SK-N-SH treated with all-trans-retinoic acid at 6 μM for 48 hours (cell line): Measurements from ENCODE around the gene ELOVL1.

ENCODE experiments used
- ATAC-seq: fragments of 200-7000 bp; cut with Tn5 transposase; 3 replicates; pipeline ENCODE4 v1.9.1; 2020; ENCODE audit warnings: mild to moderate bottlenecking, moderate library complexity
- ARNTL ChIP-seq: fragments of 450-650 bp; formaldehyde crosslinking; IDR thresholded peaks from 2 replicates; pipeline ENCODE4 v1.5.0; 2020; ENCODE audit warnings: low read depth, mild to moderate bottlenecking, moderate library complexity, borderline replicate concordance
- CREB5 ChIP-seq: fragments of 250-450 bp; sonication (Bioruptor Pico); IDR thresholded peaks from 2 replicates; pipeline ENCODE4 v1.5.1; 2020; ENCODE audit warnings: low read depth, mild to moderate bottlenecking, moderate library complexity
- CSDC2 ChIP-seq: fragments of 250-450 bp; sonication (Bioruptor Pico); IDR thresholded peaks from 2 replicates; pipeline ENCODE4 v1.5.0; 2020; ENCODE audit warnings: mild to moderate bottlenecking, moderate library complexity
- CSRNP3 ChIP-seq: fragments of 250-450 bp; sonication (Bioruptor Pico); IDR thresholded peaks from 2 replicates; pipeline ENCODE4 v1.5.1; 2021; ENCODE audit warnings: mild to moderate bottlenecking, moderate library complexity
- ESRRG ChIP-seq: fragments of 250-450 bp; sonication (Bioruptor Pico); IDR thresholded peaks from 2 replicates; pipeline ENCODE4 v1.6.1; 2021; ENCODE audit warnings: mild to moderate bottlenecking
- ISL1 ChIP-seq: fragments of 250-450 bp; sonication (Bioruptor Pico); IDR thresholded peaks from 2 replicates; pipeline ENCODE4 v2.1.2; 2022; ENCODE audit warnings: mild to moderate bottlenecking, moderate library complexity
- OSR1 ChIP-seq: fragments of 250-450 bp; sonication (Bioruptor Pico); IDR thresholded peaks from 2 replicates; pipeline ENCODE4 v1.8.0; 2022; ENCODE audit warnings: moderate library complexity, mild to moderate bottlenecking, inconsistent platforms
- PATZ1 ChIP-seq: fragments of 250-450 bp; sonication (Bioruptor Pico); IDR thresholded peaks from 2 replicates; pipeline ENCODE4 v1.8.0; 2020; ENCODE audit warnings: mild to moderate bottlenecking, moderate library complexity, borderline replicate concordance
- POU6F1 ChIP-seq: fragments of 250-450 bp; sonication (Bioruptor Pico); IDR thresholded peaks from 2 replicates; pipeline ENCODE4 v1.8.0; 2021; ENCODE audit warnings: low read depth, mild to moderate bottlenecking, moderate library complexity, borderline replicate concordance
- PPARA ChIP-seq: fragments of 250-450 bp; sonication (Bioruptor Pico); IDR thresholded peaks from 2 replicates; pipeline ENCODE4 v1.5.0; 2020; ENCODE audit warnings: mild to moderate bottlenecking, borderline replicate concordance
- RARB ChIP-seq: fragments of 250-450 bp; sonication (Bioruptor Pico); IDR thresholded peaks from 2 replicates; pipeline ENCODE4 v1.8.0; 2021; ENCODE audit warnings: mild to moderate bottlenecking, moderate library complexity
- SNAI2 ChIP-seq: fragments of 250-450 bp; sonication (Bioruptor Pico); IDR thresholded peaks from 2 replicates; pipeline ENCODE4 v1.5.0; 2020; ENCODE audit warnings: mild to moderate bottlenecking, moderate library complexity
- TOX ChIP-seq: fragments of 250-450 bp; sonication (Bioruptor Pico); IDR thresholded peaks from 2 replicates; pipeline ENCODE4 v1.8.0; 2021; ENCODE audit warnings: mild to moderate bottlenecking, moderate library complexity, borderline replicate concordance
- TSHZ2 ChIP-seq: fragments of 250-450 bp; sonication (Bioruptor Pico); IDR thresholded peaks from 2 replicates; pipeline ENCODE4 v1.5.0; 2020; ENCODE audit warnings: mild to moderate bottlenecking, moderate library complexity
- ZC3H10 ChIP-seq: fragments of 250-450 bp; sonication (Bioruptor Pico); IDR thresholded peaks from 2 replicates; pipeline ENCODE4 v1.5.1; 2021; ENCODE audit warnings: mild to moderate bottlenecking, moderate library complexity
- ZFP3 ChIP-seq: fragments of 250-450 bp; sonication (Bioruptor Pico); IDR thresholded peaks from 2 replicates; pipeline ENCODE4 v1.5.0; 2020; ENCODE audit warnings: mild to moderate bottlenecking, moderate library complexity
- ZFP30 ChIP-seq: fragments of 450-650 bp; formaldehyde crosslinking; IDR thresholded peaks from 2 replicates; pipeline ENCODE4 v1.5.0; 2022; ENCODE audit warnings: mild to moderate bottlenecking, moderate library complexity
- ZNF565 ChIP-seq: fragments of 450-650 bp; formaldehyde crosslinking; conservative IDR thresholded peaks from 2 replicates; pipeline ENCODE4 v1.5.0; 2020; ENCODE audit warnings: low read depth, mild to moderate bottlenecking, moderate library complexity
- ZNF70 ChIP-seq: fragments of 450-650 bp; formaldehyde crosslinking; IDR thresholded peaks from 2 replicates; pipeline ENCODE4 v1.5.0; 2020; ENCODE audit warnings: mild to moderate bottlenecking, moderate library complexity
- ZNF8 ChIP-seq: fragments of 450-650 bp; formaldehyde crosslinking; IDR thresholded peaks from 2 replicates; pipeline ENCODE4 v1.5.0; 2020; ENCODE audit warnings: mild to moderate bottlenecking, moderate library complexity

Gene ELOVL1

GRCh38 chr1:43367904-43368645, at the start of gene ELOVL1:
Gene ELOVL1 (minus strand): TSS chr1:43368011. CDS start chr1:43365609, 2,402 bp downstream.
- peak; percentile 90 for ATAC-seq
- no peak for TF ChIP-seq TSHZ2
- TF ChIP-seq ZNF8, result peak; percentile 3; the same call in 1 of the 2 replicates

- no peak for ATAC-seq
- TF ChIP-seq ESRRG (CRISPR knock-in tag) (no peak), ARNTL (no peak), CREB5 (CRISPR knock-in tag) (no peak), ZNF8 (no peak), POU6F1 (CRISPR knock-in tag) (no peak), SNAI2 (no peak), ZNF70 (CRISPR knock-in tag) (no peak), RARB (CRISPR knock-in tag) (no peak), ZFP30 (CRISPR knock-in tag) (no peak), ZC3H10 (CRISPR knock-in tag) (no peak), PPARA (CRISPR knock-in tag) (no peak), OSR1 (CRISPR knock-in tag) (no peak), PATZ1 (no peak), CSRNP3 (CRISPR knock-in tag) (no peak), CSDC2 (CRISPR knock-in tag) (no peak), ZFP3 (CRISPR knock-in tag) (no peak), TOX (CRISPR knock-in tag) (no peak), ISL1 (CRISPR knock-in tag) (no peak), ZNF565 (CRISPR knock-in tag) (no peak)
These were observed 48.1 kb upstream of the ELOVL1 start for GRCh38 chr1:43415901-43416300.

- TF ChIP-seq ISL1 (CRISPR knock-in tag) (no peak), PATZ1 (no peak), ARNTL (no peak), PPARA (CRISPR knock-in tag) (no peak), OSR1 (CRISPR knock-in tag) (no peak)
- peak; percentile 95 for ATAC-seq
These were observed 46.9 kb upstream of the ELOVL1 start for GRCh38 chr1:43414634-43415223.
